Measurements from ENCODE around the gene RPS26.
"Not testable (repeated sequence)": the region's sequence is repeated elsewhere in the genome, so short reads cannot be mapped to it uniquely, and the experiment has no call there.

- TF ChIP-seq POU6F1 (CRISPR knock-in tag; IDR thresholded peaks at IDR 0.05; ENCODE audit: borderline replicate concordance, low read depth); TOX (CRISPR knock-in tag; IDR thresholded peaks at IDR 0.05; ENCODE audit: borderline replicate concordance); ESRRG (CRISPR knock-in tag; IDR thresholded peaks at IDR 0.05); PATZ1 (CRISPR knock-in tag; IDR thresholded peaks at IDR 0.05; ENCODE audit: borderline replicate concordance); TSHZ2 (CRISPR knock-in tag; IDR thresholded peaks at IDR 0.05); ZNF8 (CRISPR knock-in tag; IDR thresholded peaks at IDR 0.05); ZFP30 (CRISPR knock-in tag; IDR thresholded peaks at IDR 0.05): not testable (repeated sequence)
Measured at GRCh38 chr12:56059964-56060363, 18.2 kb downstream of the RPS26 start.

All from SK-N-SH treated with all-trans-retinoic acid at 6 μM for 48 hours (cell line).